Right ventricle myocardium inferior (tissue), 1 donor: ENCODE results near the gene AJUBA. TPM values are rescaled to one million over a fixed set of nuclear protein-coding genes. Genes with fewer than 3 reads are reported as not detected.
"Not testable (repeated sequence)": the region's sequence is repeated elsewhere in the genome, so short reads cannot be mapped to it uniquely, and the experiment has no call there.

Source experiments
- ATAC-seq: fragments of 200-7000 bp; cut with Tn5 transposase; one replicate; pipeline ENCODE4 v1.9.1; 2020; ENCODE audit warnings: mild to moderate bottlenecking, moderate library complexity
- DNase-seq: peaks from one replicate; pipeline ENCODE4 v3.0.0; 2021; ENCODE audit errors: missing footprints
- intact Hi-C: fragments of 100-400 bp; cut with DNase I; formaldehyde crosslinking; loops from one replicate; pipeline ENCODE4 v1.11.0; 2022
- total RNA-seq: library from RNA; stranded (reverse); fragmentation: NEBNext Ultra II Directional; extraction: Animal tissue kit (Norgen Biotek cat#: 25700); gene quantifications from one replicate; pipeline ENCODE4 v1.2.1, GENCODE V29; 2021
- donor health status: DM: no; HTN: yes; CAD: no; lungs with severe emphysema.

The AJUBA gene
- total RNA-seq, 1 donor from 2014 or later: 13.1 TPM

DNA sequence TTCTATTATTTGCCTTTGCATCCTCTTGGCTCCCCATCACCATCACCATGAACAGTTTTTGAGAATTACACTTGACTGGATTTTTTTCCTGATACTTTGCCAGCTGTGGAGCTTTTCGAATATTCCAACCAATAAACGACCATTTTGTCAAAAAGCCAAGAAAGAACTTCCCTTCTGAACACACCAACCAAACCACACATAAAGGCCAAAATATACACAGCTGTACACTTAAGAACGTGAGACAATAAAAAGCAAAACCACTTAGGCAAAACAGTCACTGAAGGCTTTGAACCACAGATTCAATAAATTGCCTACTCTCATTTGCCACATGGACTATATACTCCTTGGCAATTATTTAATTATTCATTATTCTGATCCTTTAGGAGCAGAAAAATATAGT, 26.5 kb upstream of the AJUBA start:
- DNase-seq: no peak
- ATAC-seq: no peak
- intact Hi-C loops: no loop called here

DNA sequence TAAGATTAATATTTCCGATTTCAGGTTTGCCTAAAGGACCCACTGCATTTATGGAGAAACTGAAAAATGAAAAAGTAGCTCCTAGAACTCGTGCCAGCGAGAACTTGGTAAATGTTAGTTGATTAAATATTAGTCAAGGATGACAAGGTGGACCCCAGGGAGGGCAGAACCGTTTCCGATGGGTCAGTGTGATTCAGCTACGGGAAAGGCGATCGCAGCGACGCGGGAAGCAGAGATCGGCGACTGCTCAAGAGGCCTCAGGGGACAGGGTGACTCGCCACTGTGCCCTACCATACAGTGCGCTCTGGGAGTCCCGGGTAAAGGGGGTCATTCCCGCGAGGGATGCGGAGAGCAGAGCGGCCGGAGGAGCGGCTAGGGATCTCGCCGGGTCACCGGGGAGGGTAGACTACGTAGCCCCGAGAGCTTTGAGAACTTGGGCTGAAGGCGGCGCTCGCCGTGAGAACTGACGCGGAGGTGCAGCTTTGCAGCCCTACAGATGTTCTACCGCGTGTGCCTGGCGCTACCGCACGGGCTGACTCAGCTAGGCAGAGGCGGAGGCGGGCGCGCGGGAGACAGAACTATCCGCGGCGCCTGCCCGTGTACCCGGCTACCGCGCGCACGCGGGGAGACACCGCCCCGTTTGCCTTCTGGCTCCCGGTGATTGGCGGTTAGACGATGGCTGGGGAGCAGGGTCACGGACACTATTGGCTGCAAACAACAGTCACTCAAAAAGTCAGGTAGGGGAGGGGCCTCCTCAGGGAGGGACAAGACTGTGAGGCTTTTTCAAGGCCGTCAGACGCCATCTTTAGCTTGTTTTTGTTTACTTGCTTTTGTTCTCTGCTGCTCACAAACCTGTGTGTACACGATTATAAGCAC, 24.4 kb upstream of the AJUBA start:
- peak; percentile 97 for DNase-seq
- intact Hi-C loops: loop anchor here (2.0 kb wide), 1 partner anchor 28 kb away; the partner anchor contains the start of gene PSMB5
- ATAC-seq: peak; percentile 99

DNA sequence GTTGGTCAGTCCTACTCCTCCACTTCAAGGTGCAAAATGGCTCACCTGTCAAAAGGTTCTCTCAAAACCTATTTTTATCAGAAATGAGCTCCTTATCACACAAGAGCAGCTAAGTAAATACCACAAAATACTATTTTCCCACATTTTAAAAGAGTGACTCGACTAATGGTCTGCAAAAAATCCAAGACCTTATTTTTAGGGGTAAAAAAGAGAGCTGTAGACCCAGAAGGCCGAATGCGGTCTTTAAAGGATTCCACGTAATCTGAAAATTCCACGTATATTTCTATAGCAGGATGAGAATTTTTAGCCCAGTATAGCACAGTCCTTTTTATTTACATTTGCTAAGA, 23.8 kb upstream of the AJUBA start:
- intact Hi-C loops: loop anchor here (2.0 kb wide), 1 partner anchor 29 kb away; the partner anchor contains the start of gene PSMB5
- no peak for DNase-seq
- no peak for ATAC-seq

DNA sequence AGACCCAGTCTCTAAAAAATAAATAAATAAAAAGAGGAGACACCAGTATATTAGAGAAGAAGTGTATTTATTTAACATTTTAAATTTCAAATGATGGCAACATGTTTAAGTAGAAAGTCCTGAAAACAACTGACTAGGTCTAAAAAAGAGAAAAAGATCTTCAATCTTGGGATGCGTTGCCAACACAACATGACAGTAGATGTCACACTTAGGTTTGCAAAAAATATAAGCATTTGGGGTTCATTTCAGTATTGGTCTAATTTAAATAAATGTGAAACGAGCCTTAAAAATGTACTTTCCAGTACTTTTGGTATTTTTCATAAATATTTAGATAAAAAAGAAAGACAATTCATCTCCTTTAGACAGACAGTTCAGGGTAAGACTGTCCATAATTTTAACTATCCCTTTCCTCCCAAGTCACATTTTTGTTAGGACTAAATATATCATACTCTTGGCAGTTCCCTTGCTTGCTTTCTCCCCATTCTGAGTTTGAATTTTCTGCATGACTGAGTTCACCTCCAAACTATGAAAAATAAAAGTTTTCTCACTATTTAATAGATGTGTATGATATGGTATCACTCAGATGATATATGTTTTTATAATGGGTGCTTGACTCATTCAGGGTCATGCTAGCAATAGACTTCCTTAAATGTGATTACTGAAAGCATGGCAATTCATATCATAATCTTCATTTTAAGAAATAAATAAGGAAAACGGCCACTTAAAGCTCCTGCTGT, 23.3 kb upstream of the AJUBA start:
- DNase-seq: no peak
- ATAC-seq: no peak
- intact Hi-C loops: loop anchor here (2.0 kb wide), 1 partner anchor 29 kb away; the partner anchor contains the start of gene PSMB5

DNA sequence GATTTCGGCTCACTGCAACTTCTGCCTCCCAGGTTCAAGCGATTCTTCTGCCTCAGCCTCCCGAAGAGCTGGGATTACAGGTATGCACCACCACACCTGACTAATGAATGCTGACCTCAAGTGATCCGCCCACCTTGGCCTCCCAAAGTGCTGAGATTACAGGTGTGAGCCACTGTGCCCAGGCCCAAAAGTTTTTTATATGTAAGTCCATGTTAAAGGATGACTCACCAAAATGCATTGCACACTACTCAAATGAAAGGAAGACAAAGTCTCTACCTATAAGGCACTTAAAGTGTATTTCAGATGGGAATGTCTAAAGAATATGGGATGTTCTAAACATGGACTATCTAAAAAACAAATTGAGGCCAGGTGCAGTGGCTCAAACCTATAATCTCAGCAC, 21.9 kb upstream of the AJUBA start:
- intact Hi-C loops, DNase-seq, ATAC-seq: not testable (repeated sequence)

DNA sequence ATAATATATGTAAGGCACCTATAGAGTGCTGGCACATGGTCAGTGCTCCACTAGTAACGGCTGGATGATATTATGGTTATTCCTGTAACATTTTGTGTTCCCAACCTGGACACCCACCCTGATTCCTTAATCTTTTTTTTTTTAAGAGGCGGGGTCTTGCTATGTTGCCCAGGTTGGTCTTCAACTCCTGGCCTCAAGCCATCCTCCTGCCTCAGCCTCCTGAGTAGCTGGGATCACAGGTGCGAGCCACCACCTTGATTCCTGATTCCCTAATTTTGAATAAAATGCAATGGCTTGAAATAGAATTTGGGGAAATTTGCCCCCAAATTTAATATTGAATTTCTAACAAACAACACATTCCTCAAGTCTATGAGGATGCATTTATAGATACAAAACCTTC, 20.2 kb upstream of the AJUBA start:
- intact Hi-C loops: no loop called here
- DNase-seq: no peak
- ATAC-seq: no peak

DNA sequence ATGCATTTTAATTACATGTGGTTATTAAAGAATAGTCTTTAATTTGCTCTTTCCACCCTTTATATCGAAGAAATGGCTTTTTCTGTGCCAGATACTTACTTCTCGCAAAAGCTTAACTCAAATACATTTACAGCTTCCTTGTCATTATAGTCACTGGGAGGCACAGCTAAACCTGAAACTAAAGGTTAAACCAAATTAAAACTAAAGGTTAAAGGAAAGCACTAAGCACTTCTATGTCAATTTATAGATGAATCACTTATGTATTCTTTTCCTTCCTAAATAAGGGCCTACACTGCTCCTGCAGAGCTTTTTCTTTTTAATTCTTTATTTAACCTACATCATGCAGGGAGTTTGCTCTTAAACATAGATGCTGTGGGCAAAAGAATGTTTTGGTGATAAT, 18.5 kb upstream of the AJUBA start:
- ATAC-seq: no peak
- intact Hi-C loops: no loop called here
- no peak for DNase-seq

DNA sequence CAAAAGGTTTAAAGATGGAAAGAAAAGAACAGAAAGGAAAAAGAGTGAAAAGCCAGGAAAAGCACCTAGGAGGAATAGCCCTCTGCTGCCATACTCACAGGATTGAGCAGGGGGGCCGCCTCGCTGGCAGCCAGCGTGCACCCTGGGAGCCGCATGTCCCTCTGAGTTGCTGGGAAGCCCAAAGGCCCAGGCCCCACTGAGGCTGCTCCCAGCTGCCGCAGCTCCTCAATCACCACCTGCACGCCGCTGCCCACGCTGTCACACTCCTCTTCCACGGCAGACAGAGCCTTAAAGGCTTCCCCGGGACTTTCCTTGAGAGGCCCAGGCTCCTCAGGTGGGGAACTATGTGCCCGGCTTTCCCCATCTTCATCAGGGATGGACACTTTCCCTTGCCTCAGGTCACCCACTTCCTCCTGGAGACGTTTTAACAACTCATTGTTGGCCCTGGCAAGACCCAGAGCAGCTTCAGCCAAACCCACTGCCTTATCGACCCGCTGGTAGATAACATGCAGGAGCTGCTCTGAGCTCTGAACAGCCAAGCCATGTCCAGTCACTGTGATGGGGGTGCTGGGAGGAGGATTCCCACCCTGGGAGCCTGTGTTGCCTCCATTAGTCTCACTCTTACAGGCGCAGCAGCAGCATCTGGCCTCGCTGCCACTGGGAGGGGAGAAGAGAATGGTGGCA, 16.1 kb upstream of the AJUBA start:
- intact Hi-C loops: no loop called here
- DNase-seq (no peak), ATAC-seq (no peak)

DNA sequence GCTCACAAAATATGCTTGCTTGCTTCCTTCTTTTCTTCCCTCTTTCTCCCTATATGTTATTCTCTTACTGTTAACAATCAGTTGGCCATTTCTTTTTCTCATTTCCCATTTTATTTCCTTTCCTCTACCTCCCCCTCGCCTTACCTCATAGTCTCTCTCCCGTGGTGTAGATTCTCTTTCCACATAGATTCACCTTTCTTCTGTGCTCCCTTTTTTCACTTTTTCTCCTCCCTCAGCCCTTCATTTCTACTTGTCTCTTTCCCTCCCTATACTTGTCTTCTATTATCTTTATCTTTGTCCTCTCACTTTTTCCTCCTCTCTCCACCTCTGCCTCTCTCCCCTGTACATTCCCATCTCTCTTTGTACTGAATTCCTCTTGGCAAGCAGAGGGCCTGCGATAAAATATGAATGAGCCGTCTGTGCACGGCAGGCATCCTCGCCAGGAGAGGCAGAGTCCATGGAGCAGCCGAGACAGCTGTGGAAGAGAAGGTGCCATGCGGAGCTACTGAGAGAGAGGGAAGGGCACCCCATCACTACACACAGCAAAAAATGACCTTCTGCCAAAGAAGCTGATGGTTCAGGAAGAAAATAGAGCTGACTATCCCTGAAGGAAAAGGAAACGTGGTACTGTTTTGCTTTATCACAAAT, 15.4 kb upstream of the AJUBA start:
- intact Hi-C loops: no loop called here

DNA sequence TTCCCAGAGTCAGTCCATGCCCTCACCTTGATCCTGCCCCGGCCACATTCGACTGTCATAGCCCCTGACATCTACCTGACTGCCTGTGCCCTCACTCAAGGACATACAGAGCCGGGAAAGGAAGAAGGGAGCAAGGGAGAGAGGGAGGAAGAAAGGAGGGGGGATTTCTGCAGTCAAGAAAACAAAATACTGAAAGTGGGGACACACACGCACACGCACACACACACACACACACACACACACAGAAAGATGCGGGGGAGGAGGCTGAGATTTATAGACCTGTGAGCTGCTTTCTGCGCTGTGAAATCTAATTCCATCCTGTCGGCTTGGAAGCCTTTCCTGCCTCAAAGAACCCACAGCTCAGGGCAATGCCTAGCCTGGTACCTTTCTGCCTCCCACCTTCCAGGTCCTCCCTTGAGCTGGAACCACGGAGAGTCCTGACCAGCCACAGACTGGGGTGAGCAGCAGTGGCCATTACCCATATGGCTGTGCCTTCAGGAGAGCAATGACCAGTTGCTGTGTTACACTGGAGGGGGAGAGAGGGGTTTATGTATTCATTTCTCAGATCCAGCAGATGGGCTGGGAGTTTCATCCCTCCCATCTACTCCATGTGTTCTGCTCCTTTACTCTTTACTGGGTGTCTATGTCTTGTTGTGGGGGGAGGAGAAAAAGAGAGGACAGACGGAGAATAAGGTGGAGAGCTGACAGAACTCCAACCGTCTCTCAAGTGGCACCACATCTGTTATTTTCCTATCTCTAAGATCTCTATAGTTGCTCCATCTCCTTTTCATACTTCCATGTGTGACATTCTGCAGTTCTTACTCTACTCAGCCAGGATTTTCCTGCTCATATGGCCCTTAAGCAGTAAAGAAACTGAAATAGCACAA, 14.7 kb upstream of the AJUBA start:
- intact Hi-C loops: no loop called here
- no peak for ATAC-seq

More for the DNA sequence above, 15.4 kb upstream of the AJUBA start:
- DNase-seq: no peak
- peak; percentile 37 for ATAC-seq

DNA sequence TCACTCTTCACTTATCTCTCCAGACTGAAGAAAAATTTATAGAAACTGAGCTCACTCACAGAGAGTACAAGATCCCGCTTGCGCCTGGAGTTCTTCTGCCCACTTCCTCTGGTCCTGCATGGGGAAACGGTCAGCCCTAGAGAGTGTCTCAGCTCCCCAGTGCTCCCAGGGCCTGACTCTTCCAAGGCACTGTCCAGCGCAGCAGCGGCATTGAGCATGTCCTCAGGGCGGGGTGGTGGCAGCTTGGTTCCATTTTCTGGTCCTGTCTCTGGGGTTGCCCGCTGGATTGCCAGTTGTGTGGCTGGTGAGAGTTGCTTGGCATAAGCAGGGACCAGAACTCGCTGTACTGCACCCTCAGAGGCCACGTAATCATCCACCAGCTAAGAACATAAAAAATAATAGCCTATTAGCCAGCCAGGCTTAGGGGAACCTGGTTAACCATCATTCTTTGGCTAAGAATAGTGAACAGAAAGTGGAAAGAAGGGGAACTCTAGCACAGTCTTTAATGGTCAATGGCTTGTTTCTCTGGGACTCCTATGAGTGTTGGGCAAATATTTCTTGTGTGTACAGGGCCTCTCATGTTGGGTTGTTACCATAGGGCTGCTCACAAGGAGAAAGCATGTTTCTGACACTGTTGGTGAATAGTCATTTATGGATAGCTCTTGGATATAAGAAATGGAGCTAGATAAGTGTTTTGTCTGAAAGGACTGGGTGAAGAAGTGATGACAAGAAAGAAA, 13.7 kb upstream of the AJUBA start:
- intact Hi-C loops: loop anchor here (2.0 kb wide), 1 partner anchor 63 kb away; no protein-coding TSS in a partner anchor
- ATAC-seq (peak; percentile 5), DNase-seq (no peak)

More for the DNA sequence above, 14.7 kb upstream of the AJUBA start:
- no peak for DNase-seq

DNA sequence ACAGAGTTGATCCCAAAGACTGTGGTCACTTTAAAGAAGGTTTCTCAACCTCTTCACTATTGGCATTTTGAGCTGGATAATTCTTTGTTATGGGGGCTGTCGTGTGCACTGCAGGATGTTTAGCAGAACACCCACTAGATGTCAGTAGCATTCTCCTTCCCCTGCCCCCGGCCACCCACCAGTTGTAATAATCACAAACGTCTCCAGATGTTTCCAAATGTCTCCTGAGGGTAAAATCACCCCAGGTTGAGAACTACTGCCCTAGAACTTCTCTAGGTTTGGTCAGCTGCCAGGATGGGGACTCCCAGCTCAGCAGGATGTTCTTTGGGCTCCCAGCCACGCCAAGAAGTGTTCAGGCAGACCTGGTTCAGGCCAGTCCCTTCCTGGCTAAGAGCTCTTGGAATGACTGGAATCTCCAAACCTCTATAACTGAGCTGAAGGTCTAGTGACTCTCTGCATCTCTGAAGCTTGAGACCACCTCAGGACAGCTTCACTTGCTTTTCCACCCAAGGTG, 12.5 kb upstream of the AJUBA start:
- no peak for DNase-seq
- ATAC-seq: peak; percentile 45
- intact Hi-C loops: loop anchor here (2.0 kb wide), 1 partner anchor 64 kb away; no protein-coding TSS in a partner anchor

DNA sequence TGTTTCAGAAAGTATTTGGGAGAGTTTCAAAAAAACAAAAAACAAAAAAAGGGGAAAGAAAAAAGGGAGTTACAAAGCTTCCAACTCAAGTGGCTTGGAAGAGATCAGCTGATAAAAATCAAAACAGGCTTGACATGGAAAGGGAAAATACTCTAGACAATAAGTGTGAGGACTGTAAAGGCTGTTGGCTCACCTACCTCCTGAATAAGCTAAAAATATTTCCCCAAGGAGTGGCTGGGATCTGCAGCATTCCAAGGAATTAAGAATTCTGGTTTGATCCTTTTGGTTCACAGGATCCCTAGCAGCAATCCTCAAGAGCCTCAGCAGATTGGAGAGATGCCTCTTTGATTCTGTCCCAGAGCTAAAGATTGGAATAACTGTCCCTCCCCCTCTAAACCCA, 11.2 kb upstream of the AJUBA start:
- no peak for ATAC-seq
- intact Hi-C loops: no loop called here
- DNase-seq: no peak

DNA sequence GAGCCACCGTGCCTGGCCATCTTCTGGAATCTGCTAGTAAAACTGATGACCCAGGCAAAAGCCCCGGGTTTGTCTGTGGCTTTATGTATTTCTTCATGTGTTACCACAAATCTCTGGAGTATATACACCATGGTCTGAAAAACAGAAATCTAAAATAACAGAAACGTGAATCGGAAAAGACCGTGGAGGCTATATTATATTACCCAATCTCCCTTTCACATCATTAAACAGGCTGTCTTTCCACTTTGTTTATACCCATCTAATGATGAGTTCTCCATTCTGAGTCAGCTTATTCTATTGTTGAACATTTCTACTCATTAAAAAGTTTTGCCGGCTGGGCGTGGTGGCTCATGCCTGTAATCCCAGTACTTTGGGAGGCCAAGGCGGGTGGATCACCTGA, 9.5 kb upstream of the AJUBA start:
- intact Hi-C loops: no loop called here
- ATAC-seq (no peak), DNase-seq (no peak)

DNA sequence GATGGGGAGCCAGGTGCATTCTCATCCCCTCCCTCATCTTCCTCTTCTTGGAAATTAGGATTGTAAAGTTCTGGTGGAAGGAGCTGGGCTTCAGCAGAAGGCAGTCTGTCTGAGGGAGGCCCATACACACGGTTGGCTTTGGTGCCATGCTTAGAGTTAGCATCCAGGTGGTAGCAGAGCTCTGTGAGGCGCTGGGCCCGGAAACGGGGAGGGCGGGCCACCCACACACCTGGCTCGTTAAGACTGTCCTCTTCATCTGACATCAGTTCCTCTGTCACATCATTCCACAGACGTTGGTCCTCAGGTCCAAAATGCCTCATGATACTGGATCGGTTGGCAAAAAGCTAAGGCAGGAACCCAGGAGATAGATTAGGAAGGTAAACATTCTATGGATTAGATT, 4.9 kb upstream of the AJUBA start:
- DNase-seq: no peak
- ATAC-seq: no peak
- intact Hi-C loops: no loop called here

DNA sequence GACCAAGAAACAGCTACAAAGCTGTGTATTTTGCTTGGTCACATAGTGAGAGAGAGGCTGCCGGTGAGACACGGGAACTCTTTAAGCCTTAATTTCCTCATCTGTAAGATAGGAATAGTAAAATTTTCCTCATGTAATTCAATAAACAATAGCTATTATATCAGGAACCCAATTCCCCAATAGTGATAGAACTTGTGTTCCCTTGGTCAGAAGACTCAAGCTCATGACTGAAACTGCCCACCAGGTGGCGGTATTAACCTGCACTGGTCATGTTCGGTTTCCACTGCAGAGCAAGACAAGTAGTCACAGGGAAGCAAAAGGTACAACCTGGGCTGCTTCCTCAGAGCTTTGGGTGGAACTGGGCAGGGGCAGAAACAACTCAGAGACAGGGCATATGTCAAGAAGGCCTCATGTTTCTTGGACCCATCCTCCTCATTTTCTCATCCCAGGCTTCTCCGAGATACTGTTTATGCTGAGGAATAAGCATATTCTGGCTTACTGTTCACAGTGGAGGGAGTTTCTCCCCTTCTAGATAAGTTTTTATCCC, 4.2 kb upstream of the AJUBA start:
- DNase-seq (peak; percentile 85), ATAC-seq (peak; percentile 30)
- intact Hi-C loops: loop anchor here (1.0 kb wide), 1 partner anchor 72 kb away; no protein-coding TSS in a partner anchor
